Mesenchymal stem cell (in vitro differentiated cells and primary cell): Measurements from ENCODE around the gene DENND2A.
A peak's percentile ranks its signal among the peaks of the same experiment; 100 is the strongest.

ENCODE experiments used
- DNase-seq: peaks from one replicate; pipeline ENCODE4 v3.0.0-alpha.2; 2013
- H2AFZ ChIP-seq: one replicate; pipeline ENCODE4 v1.6.1; 2013; ENCODE audit warnings: low read depth, mild to moderate bottlenecking, control low read depth, inconsistent platforms, low read length, moderate library complexity
- H2AK5ac ChIP-seq: 2 replicates; pipeline ENCODE4 v1.6.1; 2013; ENCODE audit warnings: low read length, moderate library complexity, mild to moderate bottlenecking, inconsistent platforms; ENCODE audit not compliant: severe bottlenecking
- H2BK120ac ChIP-seq: one replicate; pipeline ENCODE4 v1.6.1; 2013; ENCODE audit warnings: low read depth, mild to moderate bottlenecking, inconsistent platforms, low read length, moderate library complexity
- H2BK12ac ChIP-seq, 2 experiments: one replicate each; pipeline ENCODE4 v1.6.1; 2013; ENCODE audit warnings: inconsistent platforms in 2 of 2, low read length in 2 of 2, mild to moderate bottlenecking in 2 of 2, moderate library complexity in 2 of 2, control low read depth in 1 of 2
- H2BK15ac ChIP-seq: one replicate; pipeline ENCODE4 v1.6.1; 2013; ENCODE audit warnings: mild to moderate bottlenecking, low read depth, inconsistent platforms; ENCODE audit not compliant: poor library complexity, severe bottlenecking
- H2BK5ac ChIP-seq: 2 replicates; pipeline ENCODE4 v1.6.1; 2013; ENCODE audit warnings: low read depth, mild to moderate bottlenecking, low read length, control low read depth, inconsistent platforms; ENCODE audit not compliant: poor library complexity, severe bottlenecking
- H3K14ac ChIP-seq, 2 experiments: one replicate each; pipeline ENCODE4 v1.6.1; 2013; ENCODE audit warnings: inconsistent platforms in 2 of 2, low read length in 2 of 2, control low read depth in 1 of 2, mild to moderate bottlenecking in 1 of 2, moderate library complexity in 1 of 2
- H3K18ac ChIP-seq, 2 experiments: one replicate each; pipeline ENCODE4 v1.6.1; 2013; ENCODE audit warnings: inconsistent platforms in 2 of 2, low read length in 2 of 2, control low read depth in 1 of 2, low read depth in 1 of 2, mild to moderate bottlenecking in 1 of 2
- H3K23ac ChIP-seq, 2 experiments: one replicate each; pipeline ENCODE4 v1.6.1; 2013; ENCODE audit warnings: inconsistent platforms in 2 of 2, low read length in 2 of 2, mild to moderate bottlenecking in 2 of 2, moderate library complexity in 2 of 2, control low read depth in 1 of 2
- H3K27ac ChIP-seq: 2 replicates; pipeline ENCODE4 v1.5.1; 2013; ENCODE audit warnings: mild to moderate bottlenecking, moderate library complexity, low read length, control low read depth, inconsistent platforms; ENCODE audit not compliant: poor library complexity, severe bottlenecking
- H3K27me3 ChIP-seq, 2 experiments: 2 replicates each; pipeline versions ENCODE4 v1.6.1 to v1.7.0; 2013; ENCODE audit warnings: low read length in 2 of 2, mild to moderate bottlenecking in 2 of 2, moderate library complexity in 2 of 2, control low read depth in 1 of 2, inconsistent platforms in 1 of 2; ENCODE audit not compliant: control insufficient read depth in 1 of 2, insufficient read depth in 1 of 2
- H3K36me3 ChIP-seq, 2 experiments: 2 replicates each; pipeline versions ENCODE4 v1.6.1 to v1.7.0; 2013; ENCODE audit warnings: low read length in 2 of 2, control low read depth in 1 of 2, inconsistent platforms in 1 of 2, low read depth in 1 of 2, mild to moderate bottlenecking in 1 of 2; ENCODE audit not compliant: insufficient read depth in 2 of 2, control insufficient read depth in 1 of 2
- H3K4ac ChIP-seq, 2 experiments: one replicate each; pipeline ENCODE4 v1.6.1; 2013; ENCODE audit warnings: inconsistent platforms in 2 of 2, low read length in 2 of 2, mild to moderate bottlenecking in 2 of 2, moderate library complexity in 2 of 2, control low read depth in 1 of 2, low read depth in 1 of 2
- H3K4me1 ChIP-seq: 2 replicates; pipeline ENCODE4 v1.6.1; 2013; ENCODE audit warnings: low read depth, low read length, control low read depth; ENCODE audit not compliant: control insufficient read depth, insufficient read depth
- H3K4me2 ChIP-seq: 2 replicates; pipeline ENCODE4 v1.6.1; 2013; ENCODE audit warnings: low read length, mild to moderate bottlenecking, inconsistent platforms; ENCODE audit not compliant: poor library complexity, severe bottlenecking
- H3K4me3 ChIP-seq, 2 experiments: 2 replicates each; pipeline versions ENCODE4 v1.5.1 to v1.7.0; 2013; ENCODE audit warnings: low read length in 2 of 2, mild to moderate bottlenecking in 2 of 2, control low read depth in 1 of 2, low read depth in 1 of 2; ENCODE audit not compliant: insufficient read depth in 1 of 2
- H3K79me1 ChIP-seq: replicated peaks from 2 replicates; pipeline ENCODE4 v1.6.1; 2013; ENCODE audit warnings: mild to moderate bottlenecking, control low read depth, low read length, inconsistent platforms; ENCODE audit not compliant: poor library complexity, severe bottlenecking
- H3K9ac ChIP-seq: 2 replicates; pipeline ENCODE4 v1.7.0; 2013; ENCODE audit warnings: mild to moderate bottlenecking, low read length, moderate library complexity
- H3K9me3 ChIP-seq: 2 replicates; pipeline ENCODE4 v1.7.0; 2013; ENCODE audit warnings: mild to moderate bottlenecking, low read length; ENCODE audit not compliant: control insufficient read depth
- H4K8ac ChIP-seq: one replicate; pipeline ENCODE4 v1.6.1; 2013; ENCODE audit warnings: inconsistent platforms, mild to moderate bottlenecking, low read length, moderate library complexity
- H4K91ac ChIP-seq: one replicate; pipeline ENCODE4 v1.6.1; 2013; ENCODE audit warnings: mild to moderate bottlenecking, low read length, inconsistent platforms
- WGBS: methylation state at CpG from one replicate; pipeline ENCODE4 v1.1.7; 2013; ENCODE audit warnings: mixed read lengths; 5-methylcytosine and 5-hydroxymethylcytosine counted together

DENND2A gene

GRCh38 chr7:140637400-140637799, 3.2 kb downstream of the DENND2A start:
- no peak overlapping the region for H2AFZ ChIP-seq
- H3K27ac ChIP-seq, result peak overlapping the region; percentile 99
- H3K36me3 ChIP-seq, result peaks cover 0 to 20% of the 10 kb centered on the region in 2 experiments
- DNase-seq, result no peak
- peak overlapping the region in 1 of 2 experiments; percentile 44 for H3K14ac ChIP-seq
- no peak overlapping the region for H2BK120ac ChIP-seq
- H2BK12ac ChIP-seq, result peak overlapping the region; percentile 29 to 70
- peak overlapping the region; percentile 37 for H2BK5ac ChIP-seq
- peaks cover 38% of the 10 kb centered on the region for H3K4me1 ChIP-seq
- H3K4me3 ChIP-seq, result peak overlapping the region in 1 of 2 experiments; percentile 26
- no peak overlapping the region for H2BK15ac ChIP-seq
- peak overlapping the region; percentile 23 to 76 for H3K18ac ChIP-seq
- no peaks in the 10 kb centered on the region for H3K27me3 ChIP-seq
- H3K4ac ChIP-seq, result no peak overlapping the region
- H4K8ac ChIP-seq, result no peak overlapping the region
- no peaks in the 10 kb centered on the region for H3K79me1 ChIP-seq
- peak overlapping the region in 1 of 2 experiments; percentile 23 for H3K23ac ChIP-seq
- H2AK5ac ChIP-seq, result peak overlapping the region; percentile 73
- peak overlapping the region; percentile 92 for H3K9ac ChIP-seq
- peak overlapping the region; percentile 29 for H4K91ac ChIP-seq
- 90% methylated on average over 3 of the region's 3 CpGs for WGBS
- H3K9me3 ChIP-seq, result no peaks in the 10 kb centered on the region
- no peak overlapping the region for H3K4me2 ChIP-seq

- Histone ChIP-seq H4K91ac (no peak overlapping the region), H3K4ac (peak overlapping the region in 1 of 2 experiments; percentile 28), H3K4me3 (peak overlapping the region in 1 of 2 experiments; percentile 48), H3K79me1 (no peaks in the 10 kb centered on the region), H3K4me1 (peaks cover 30% of the 10 kb centered on the region), H3K23ac (no peak overlapping the region), H3K36me3 (peaks cover 0 to 20% of the 10 kb centered on the region in 2 experiments), H3K27me3 (no peaks in the 10 kb centered on the region), H2BK12ac (peak overlapping the region in 1 of 2 experiments; percentile 70), H3K14ac (no peak overlapping the region), H3K18ac (no peak overlapping the region), H2BK5ac (no peak overlapping the region), H3K4me2 (no peak overlapping the region), H2BK120ac (no peak overlapping the region), H3K27ac (peak overlapping the region; percentile 7), H2BK15ac (peak overlapping the region; percentile 30), H3K9me3 (no peaks in the 10 kb centered on the region), H3K9ac (peak overlapping the region; percentile 42), H2AK5ac (peak overlapping the region; percentile 3), H4K8ac (no peak overlapping the region), H2AFZ (no peak overlapping the region)
- WGBS, result 78% methylated on average over 5 of the region's 5 CpGs
- no peak for DNase-seq
Measured at GRCh38 chr7:140635816-140636215, 4.8 kb downstream of the DENND2A start.

DNA sequence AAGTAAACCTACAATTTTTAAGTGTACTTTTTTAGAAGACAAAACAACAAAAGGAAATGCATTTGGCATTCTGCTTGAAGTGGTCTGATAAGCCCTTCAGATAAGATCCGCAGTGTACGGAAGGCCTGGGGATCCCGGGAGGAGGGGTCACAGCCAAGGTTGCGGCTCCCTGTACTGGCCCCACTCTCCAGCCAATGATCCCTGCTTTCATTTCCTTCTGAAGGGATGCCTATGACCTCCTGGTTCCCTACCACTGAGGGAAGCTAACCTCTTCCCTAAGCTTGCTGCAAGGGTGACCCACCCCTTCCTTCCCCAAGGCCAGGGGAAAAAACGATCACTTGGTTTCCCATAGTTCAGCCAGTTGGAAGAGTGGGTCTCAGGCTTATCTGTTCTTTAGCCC, 5.3 kb downstream of the DENND2A start:
- no peaks in the 10 kb centered on the region for H3K27me3 ChIP-seq
- no peak overlapping the region for H3K18ac ChIP-seq
- H2BK15ac ChIP-seq, result no peak overlapping the region
- H3K4ac ChIP-seq, result no peak overlapping the region
- H2BK5ac ChIP-seq, result no peak overlapping the region
- H4K91ac ChIP-seq, result peak overlapping the region; percentile 0
- H3K14ac ChIP-seq, result no peak overlapping the region
- H3K9me3 ChIP-seq, result no peaks in the 10 kb centered on the region
- no peak overlapping the region for H2BK120ac ChIP-seq
- H3K4me3 ChIP-seq, result peak overlapping the region in 1 of 2 experiments; percentile 48
- H2AK5ac ChIP-seq, result peak overlapping the region; percentile 3
- 49% methylated on average over 5 of the region's 5 CpGs for WGBS
- H3K23ac ChIP-seq, result no peak overlapping the region
- H3K79me1 ChIP-seq, result no peaks in the 10 kb centered on the region
- H3K4me2 ChIP-seq, result no peak overlapping the region
- no peak overlapping the region for H2BK12ac ChIP-seq
- H3K4me1 ChIP-seq, result peaks cover 30% of the 10 kb centered on the region
- DNase-seq, result no peak
- peaks cover 0 to 20% of the 10 kb centered on the region in 2 experiments for H3K36me3 ChIP-seq
- no peak overlapping the region for H2AFZ ChIP-seq
- H3K9ac ChIP-seq, result peak overlapping the region; percentile 42
- H3K27ac ChIP-seq, result no peak overlapping the region
- no peak overlapping the region for H4K8ac ChIP-seq

DNA sequence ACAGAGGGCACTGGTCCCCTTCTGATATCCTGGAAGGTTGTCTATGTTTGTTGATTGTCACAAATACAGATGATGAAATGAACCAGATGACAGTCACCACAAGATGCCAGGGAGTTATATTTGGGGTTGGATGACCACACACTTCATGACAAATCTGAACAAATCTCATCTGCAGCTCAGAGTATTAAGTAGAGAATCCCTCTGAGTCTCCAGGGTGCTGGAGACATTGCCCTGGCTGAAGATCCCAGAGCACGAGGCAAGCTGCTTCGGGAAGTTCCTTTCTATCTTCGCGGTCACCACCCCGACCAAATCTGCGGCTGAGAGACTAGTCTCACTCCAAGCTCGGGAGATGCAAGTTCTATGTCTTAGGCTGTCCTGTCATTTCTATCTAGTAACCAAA, 9.0 kb downstream of the DENND2A start:
- Histone ChIP-seq H4K8ac (no peak overlapping the region), H2BK120ac (no peak overlapping the region)
- peak; percentile 32 for DNase-seq

More for the DNA sequence above, 9.0 kb downstream of the DENND2A start:
- Histone ChIP-seq H4K91ac (no peak overlapping the region), H3K4me1 (peaks cover 24% of the 10 kb centered on the region), H3K14ac (no peak overlapping the region), H3K9me3 (no peaks in the 10 kb centered on the region), H3K9ac (peak overlapping the region; percentile 55), H3K27ac (no peak overlapping the region), H2BK15ac (no peak overlapping the region), H3K4ac (no peak overlapping the region), H3K18ac (no peak overlapping the region), H3K4me3 (peak overlapping the region in 1 of 2 experiments; percentile 33), H2BK12ac (no peak overlapping the region), H3K27me3 (no peaks in the 10 kb centered on the region), H3K79me1 (no peaks in the 10 kb centered on the region), H3K23ac (no peak overlapping the region), H2AFZ (no peak overlapping the region), H3K4me2 (no peak overlapping the region), H3K36me3 (peaks cover 0 to 21% of the 10 kb centered on the region in 2 experiments), H2AK5ac (peak overlapping the region; percentile 79), H2BK5ac (no peak overlapping the region)
- WGBS, result 98% methylated on average over 7 of the region's 7 CpGs
